LNCaP clone FGC (cell line): ENCODE data around the gene PACS2.

Experiments
- DNase-seq: peaks from one replicate; pipeline ENCODE4 v3.0.0-alpha.2; 2011; ENCODE audit warnings: low read depth
- H3K4me3 ChIP-seq: 2 replicates; pipeline ENCODE4 v1.5.1; 2011; ENCODE audit warnings: mild to moderate bottlenecking, low read depth, low read length, control low read depth
- CTCF ChIP-seq: IDR thresholded peaks from 2 replicates; pipeline ENCODE4 v1.5.1; 2012; ENCODE audit warnings: mild to moderate bottlenecking; ENCODE audit not compliant: control insufficient read depth, insufficient read depth; ENCODE audit errors: extremely low read depth

PACS2 gene

GRCh38 chr14:105316577-105316941, 2.0 kb downstream of the PACS2 start:
- no peak for TF ChIP-seq CTCF
- no peak for DNase-seq
- no peak overlapping the region for H3K4me3 ChIP-seq

GRCh38 chr14:105316968-105317510, 2.5 kb downstream of the PACS2 start:
- no peak for DNase-seq
- no peak for TF ChIP-seq CTCF

GRCh38 chr14:105317546-105317945, 3.0 kb downstream of the PACS2 start:
- TF ChIP-seq CTCF = no peak
- H3K4me3 ChIP-seq = no peak overlapping the region
- no peak for DNase-seq

More at GRCh38 chr14:105316968-105317510, 2.5 kb downstream of the PACS2 start:
- H3K4me3 ChIP-seq = no peak overlapping the region

GRCh38 chr14:105322791-105323556, 8.4 kb downstream of the PACS2 start:
- no peak for DNase-seq
- TF ChIP-seq CTCF = no peak
- H3K4me3 ChIP-seq = no peak overlapping the region

GRCh38 chr14:105323663-105324062, 9.1 kb downstream of the PACS2 start:
- DNase-seq = no peak
- H3K4me3 ChIP-seq = no peak overlapping the region
- TF ChIP-seq CTCF = no peak

GRCh38 chr14:105324080-105324778, 9.7 kb downstream of the PACS2 start:
- no peak for DNase-seq

More at GRCh38 chr14:105324080-105324778, 9.7 kb downstream of the PACS2 start:
- H3K4me3 ChIP-seq = no peak overlapping the region
- TF ChIP-seq CTCF = no peak
